HL-60 (cell line): ENCODE measurements around the gene AGR3.

ENCODE experiments used
- DNase-seq, 2 experiments: peaks; one replicate each; pipeline ENCODE4 v3.0.0-alpha.2; 2010 to 2020; ENCODE audit warnings: low read depth in 1 of 2, low spot score in 1 of 2
- H3K27ac ChIP-seq: fragments of 250-450 bp; sonication (Bioruptor Pico); replicated peaks from 2 replicates; pipeline ENCODE4 v1.5.1; 2020; ENCODE audit warnings: mild to moderate bottlenecking, moderate library complexity
- H3K27me3 ChIP-seq: fragments of 250-450 bp; sonication (Bioruptor Pico); 2 replicates; pipeline ENCODE4 v1.5.1; 2021; ENCODE audit warnings: mild to moderate bottlenecking, moderate library complexity; ENCODE audit not compliant: insufficient read depth, poor library complexity, severe bottlenecking
- H3K4me3 ChIP-seq: replicated peaks from 2 replicates; pipeline ENCODE4 v1.5.1; 2011; ENCODE audit warnings: mild to moderate bottlenecking, control low read depth, low read length; ENCODE audit not compliant: insufficient read depth
- GABPA ChIP-seq: IDR thresholded peaks from 2 replicates; pipeline ENCODE4 v1.6.1; 2012; ENCODE audit warnings: low read depth
- POLR2AphosphoS5 ChIP-seq: IDR thresholded peaks from 2 replicates; pipeline ENCODE4 v1.6.1; 2012; ENCODE audit warnings: low read depth
- REST ChIP-seq: IDR thresholded peaks from 2 replicates; pipeline ENCODE4 v1.6.1; 2012; ENCODE audit warnings: low read depth; ENCODE audit not compliant: insufficient replicate concordance
- SPI1 ChIP-seq: IDR thresholded peaks from 2 replicates; pipeline ENCODE4 v1.6.1; 2012; ENCODE audit warnings: low read depth, mild to moderate bottlenecking, borderline replicate concordance
- TF ChIP-seq, protein P1 (sequence below): IDR thresholded peaks from one replicate; pipeline ENCODE4 v1.5.1; 2011; ENCODE audit warnings: low read length, control low read depth, inconsistent platforms; ENCODE audit not compliant: insufficient read depth

AGR3 gene

GRCh38 chr7:16880554-16880953, 1.2 kb downstream of the AGR3 start:
- TF ChIP-seq GABPA: no peak
- TF ChIP-seq, protein P1, sequence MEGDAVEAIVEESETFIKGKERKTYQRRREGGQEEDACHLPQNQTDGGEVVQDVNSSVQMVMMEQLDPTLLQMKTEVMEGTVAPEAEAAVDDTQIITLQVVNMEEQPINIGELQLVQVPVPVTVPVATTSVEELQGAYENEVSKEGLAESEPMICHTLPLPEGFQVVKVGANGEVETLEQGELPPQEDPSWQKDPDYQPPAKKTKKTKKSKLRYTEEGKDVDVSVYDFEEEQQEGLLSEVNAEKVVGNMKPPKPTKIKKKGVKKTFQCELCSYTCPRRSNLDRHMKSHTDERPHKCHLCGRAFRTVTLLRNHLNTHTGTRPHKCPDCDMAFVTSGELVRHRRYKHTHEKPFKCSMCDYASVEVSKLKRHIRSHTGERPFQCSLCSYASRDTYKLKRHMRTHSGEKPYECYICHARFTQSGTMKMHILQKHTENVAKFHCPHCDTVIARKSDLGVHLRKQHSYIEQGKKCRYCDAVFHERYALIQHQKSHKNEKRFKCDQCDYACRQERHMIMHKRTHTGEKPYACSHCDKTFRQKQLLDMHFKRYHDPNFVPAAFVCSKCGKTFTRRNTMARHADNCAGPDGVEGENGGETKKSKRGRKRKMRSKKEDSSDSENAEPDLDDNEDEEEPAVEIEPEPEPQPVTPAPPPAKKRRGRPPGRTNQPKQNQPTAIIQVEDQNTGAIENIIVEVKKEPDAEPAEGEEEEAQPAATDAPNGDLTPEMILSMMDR: no peak
- TF ChIP-seq REST: no peak
- Histone ChIP-seq H3K27me3 (no peaks in the 10 kb centered on the region), H3K27ac (no peak overlapping the region), H3K4me3 (no peak overlapping the region)
- DNase-seq: no peak

DNA sequence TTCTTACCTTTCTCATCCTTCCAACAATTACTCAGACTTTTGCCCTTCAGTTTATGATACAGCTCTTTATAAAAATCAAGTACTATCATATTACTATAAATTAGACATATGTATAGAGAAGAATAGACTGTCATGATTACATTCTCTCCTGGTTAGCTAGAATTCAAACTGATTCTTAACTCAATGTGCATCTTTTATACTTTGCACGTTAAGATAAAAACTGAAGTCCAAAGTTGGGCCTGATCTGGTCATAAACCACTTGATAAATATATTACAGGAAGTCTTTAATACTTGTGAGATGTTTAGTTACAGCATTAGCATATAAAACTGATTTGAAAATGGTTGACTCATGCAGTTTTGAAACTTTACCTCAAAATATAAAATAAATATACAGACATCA, 2.6 kb downstream of the AGR3 start:
- Histone ChIP-seq H3K4me3 (no peak overlapping the region), H3K27me3 (no peaks in the 10 kb centered on the region), H3K27ac (no peak overlapping the region)
- DNase-seq: no peak
- TF ChIP-seq REST (no peak), POLR2AphosphoS5 (no peak), SPI1 (no peak), GABPA (no peak)
- TF ChIP-seq, protein P1: no peak

DNA sequence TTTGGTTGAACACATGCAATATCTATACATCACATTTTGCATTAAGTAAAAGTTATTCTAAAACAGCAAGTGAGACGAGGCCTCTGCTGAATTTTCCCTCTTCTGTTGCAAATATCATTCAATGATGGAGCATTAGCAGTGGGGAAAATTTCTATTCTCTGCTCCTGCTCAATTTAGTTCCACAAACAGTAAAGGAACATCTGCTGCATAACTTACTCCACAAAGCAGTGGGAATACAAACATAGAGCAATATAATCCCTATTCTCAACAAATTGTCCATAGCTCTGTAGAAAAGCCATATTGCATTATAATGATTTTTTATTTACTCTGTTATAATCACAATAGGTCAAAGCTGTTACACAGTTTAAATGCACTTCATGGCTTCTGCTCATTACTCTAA, 5.9 kb downstream of the AGR3 start:
- Histone ChIP-seq H3K27me3 (no peaks in the 10 kb centered on the region), H3K27ac (no peak overlapping the region), H3K4me3 (no peak overlapping the region)
- no peak for TF ChIP-seq SPI1
- no peak for TF ChIP-seq REST
- TF ChIP-seq POLR2AphosphoS5: no peak
- no peak for TF ChIP-seq GABPA
- TF ChIP-seq, protein P1: no peak
- DNase-seq: no peak
